K562 (cell line): Measurements from ENCODE around the gene NTRK1. TPM values are rescaled to one million over a fixed set of nuclear protein-coding genes. Genes with fewer than 3 reads are reported as not detected.

Source experiments
- COPS2 ChIP-seq: fragments of 450-650 bp; conservative IDR thresholded peaks from 2 replicates; pipeline ENCODE4 v1.6.1; 2016; ENCODE audit warnings: mild to moderate bottlenecking, moderate library complexity
- DNMT1 ChIP-seq: fragments of 450-650 bp; IDR thresholded peaks from 2 replicates; pipeline ENCODE4 v1.6.1; 2016; ENCODE audit warnings: antibody characterized with exemption, mild to moderate bottlenecking
- EGR1 ChIP-seq: fragments of 450-650 bp; conservative IDR thresholded peaks from 2 replicates; pipeline ENCODE4 v1.6.1; 2017; ENCODE audit warnings: mild to moderate bottlenecking
- ELF2 ChIP-seq: fragments of 250-450 bp; sonication (Bioruptor Pico); IDR thresholded peaks from 2 replicates; pipeline ENCODE4 v1.5.0; 2021; ENCODE audit warnings: mild to moderate bottlenecking
- FOXP1 ChIP-seq: sonication (generic); formaldehyde crosslinking; IDR thresholded peaks from 2 replicates; pipeline ENCODE4 v1.8.0; 2022; ENCODE audit warnings: mild to moderate bottlenecking, missing genetic modification reagents
- MYBL2 ChIP-seq, 2 experiments: fragments of 450-650 bp in 1 of 2; sonication (generic) in 1 of 2; formaldehyde crosslinking in 1 of 2; IDR thresholded peaks; 2 replicates each; pipeline versions ENCODE4 v1.6.1 to v1.8.1; 2017 to 2022; ENCODE audit warnings: borderline replicate concordance in 1 of 2, inconsistent platforms in 1 of 2, low read depth in 1 of 2, mild to moderate bottlenecking in 1 of 2, missing genetic modification reagents in 1 of 2, moderate library complexity in 1 of 2
- MYNN ChIP-seq, 2 experiments: sonication (generic); formaldehyde crosslinking in 1 of 2; IDR thresholded peaks; 2 replicates each; pipeline versions ENCODE4 v1.5.0 to v1.6.1; 2016 to 2020; ENCODE audit warnings: antibody characterized with exemption in 1 of 2, missing genetic modification reagents in 1 of 2
- NCOA4 ChIP-seq: fragments of 450-650 bp; IDR thresholded peaks from 2 replicates; pipeline ENCODE4 v1.6.1; 2018; ENCODE audit warnings: mild to moderate bottlenecking; ENCODE audit not compliant: partially characterized antibody
- NFIC ChIP-seq: fragments of 450-650 bp; IDR thresholded peaks from 2 replicates; pipeline ENCODE4 v1.6.1; 2017; ENCODE audit warnings: mild to moderate bottlenecking, inconsistent platforms
- RBM15 ChIP-seq: fragments of 200-400 bp; formaldehyde crosslinking; IDR thresholded peaks from 2 replicates; pipeline ENCODE4 v1.6.1; 2018; ENCODE audit warnings: mild to moderate bottlenecking, low read length, moderate library complexity; ENCODE audit not compliant: insufficient read depth
- ZBED1 ChIP-seq: IDR thresholded peaks from 2 replicates; pipeline ENCODE4 v1.6.1; 2014
- ZNF444 ChIP-seq: fragments of 250-450 bp; sonication (Bioruptor Pico); IDR thresholded peaks from 2 replicates; pipeline ENCODE4 v1.4.0; 2020; ENCODE audit warnings: mild to moderate bottlenecking, moderate library complexity
- ZNF589 ChIP-seq: fragments of 200-800 bp; sonication (Bioruptor generic); IDR thresholded peaks from 2 replicates; pipeline ENCODE4 v1.6.1; 2016; ENCODE audit warnings: low read depth, missing genetic modification characterization, missing compliant biosample characterization
- polyA plus RNA-seq, 8 experiments: library from polyadenylated mRNA; depleted of rRNA in 4 of 8; stranded (reverse) in 5 of 8; unstranded in 3 of 8; fragments of >200 nt; fragmentation: Nextera tagmentation in 2 of 8; fragmentation: Illumina TruSeq in 1 of 8; extraction: Ambion mirVana in 2 of 8; extraction: Trizol in 1 of 8; gene quantifications; 2 replicates each; pipeline versions ENCODE4 v1.2.1 to v1.2.3, GENCODE V29; 2011 to 2014; ENCODE audit warnings: inconsistent platforms in 1 of 8, missing spikeins in 1 of 8
- total RNA-seq, 7 experiments: library from RNA; depleted of rRNA in 6 of 7; stranded (reverse); fragments of >200 nt in 6 of 7; fragmentation: Illumina TruSeq in 2 of 7; extraction: Trizol in 2 of 7; gene quantifications; 2 replicates each; pipeline versions ENCODE4 v1.2.1 to v1.2.3, GENCODE V29; 2011 to 2021; ENCODE audit warnings: low replicate concordance in 1 of 7
- TF ChIP-seq, protein P1 (sequence below), 2 experiments: fragments of 450-650 bp; formaldehyde crosslinking in 1 of 2; IDR thresholded peaks; 2 replicates each; pipeline versions ENCODE4 v1.4.0 to v1.6.1; 2014 to 2020; ENCODE audit warnings: mild to moderate bottlenecking in 2 of 2, borderline replicate concordance in 1 of 2, low read depth in 1 of 2
- TF ChIP-seq, protein P2 (sequence below): fragments of 450-650 bp; IDR thresholded peaks from one replicate; pipeline ENCODE4 v1.6.1; 2018; ENCODE audit warnings: mild to moderate bottlenecking, moderate library complexity; ENCODE audit not compliant: partially characterized antibody
- TF ChIP-seq, protein P3 (sequence below): fragments of 250-450 bp; sonication (Bioruptor Pico); IDR thresholded peaks from 2 replicates; pipeline ENCODE4 v1.5.0; 2021

NTRK1 gene
- total and polyA plus RNA-seq, 9 of the 15 experiments (the other 6 are each of a cell fraction or from before 2014, with no cell fraction given) = 0.46 to 30.0 (median 7.9) TPM

GRCh38 chr1:156860628-156861423 is at the start of gene NTRK1 (continued):
- no peak for TF ChIP-seq ELF2 (CRISPR knock-in tag)
- no peak for TF ChIP-seq NCOA4
- TF ChIP-seq, protein P1, sequence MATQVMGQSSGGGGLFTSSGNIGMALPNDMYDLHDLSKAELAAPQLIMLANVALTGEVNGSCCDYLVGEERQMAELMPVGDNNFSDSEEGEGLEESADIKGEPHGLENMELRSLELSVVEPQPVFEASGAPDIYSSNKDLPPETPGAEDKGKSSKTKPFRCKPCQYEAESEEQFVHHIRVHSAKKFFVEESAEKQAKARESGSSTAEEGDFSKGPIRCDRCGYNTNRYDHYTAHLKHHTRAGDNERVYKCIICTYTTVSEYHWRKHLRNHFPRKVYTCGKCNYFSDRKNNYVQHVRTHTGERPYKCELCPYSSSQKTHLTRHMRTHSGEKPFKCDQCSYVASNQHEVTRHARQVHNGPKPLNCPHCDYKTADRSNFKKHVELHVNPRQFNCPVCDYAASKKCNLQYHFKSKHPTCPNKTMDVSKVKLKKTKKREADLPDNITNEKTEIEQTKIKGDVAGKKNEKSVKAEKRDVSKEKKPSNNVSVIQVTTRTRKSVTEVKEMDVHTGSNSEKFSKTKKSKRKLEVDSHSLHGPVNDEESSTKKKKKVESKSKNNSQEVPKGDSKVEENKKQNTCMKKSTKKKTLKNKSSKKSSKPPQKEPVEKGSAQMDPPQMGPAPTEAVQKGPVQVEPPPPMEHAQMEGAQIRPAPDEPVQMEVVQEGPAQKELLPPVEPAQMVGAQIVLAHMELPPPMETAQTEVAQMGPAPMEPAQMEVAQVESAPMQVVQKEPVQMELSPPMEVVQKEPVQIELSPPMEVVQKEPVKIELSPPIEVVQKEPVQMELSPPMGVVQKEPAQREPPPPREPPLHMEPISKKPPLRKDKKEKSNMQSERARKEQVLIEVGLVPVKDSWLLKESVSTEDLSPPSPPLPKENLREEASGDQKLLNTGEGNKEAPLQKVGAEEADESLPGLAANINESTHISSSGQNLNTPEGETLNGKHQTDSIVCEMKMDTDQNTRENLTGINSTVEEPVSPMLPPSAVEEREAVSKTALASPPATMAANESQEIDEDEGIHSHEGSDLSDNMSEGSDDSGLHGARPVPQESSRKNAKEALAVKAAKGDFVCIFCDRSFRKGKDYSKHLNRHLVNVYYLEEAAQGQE (IDR thresholded peaks at IDR 0.05; ENCODE audit: borderline replicate concordance) = no peak
- TF ChIP-seq, protein P1 (CRISPR knock-in tag; IDR thresholded peaks at IDR 0.05; ENCODE audit: low read depth) = no peak
- TF ChIP-seq ZBED1 = no peak
- 0 out of 2 replicates have a peak, but pooled peaks have one; percentile 13 for TF ChIP-seq ZNF589 (CRISPR knock-in tag)
- TF ChIP-seq FOXP1 (CRISPR knock-in tag) = peak; percentile 60; the same call in 1 of the 2 replicates
- TF ChIP-seq, protein P2, sequence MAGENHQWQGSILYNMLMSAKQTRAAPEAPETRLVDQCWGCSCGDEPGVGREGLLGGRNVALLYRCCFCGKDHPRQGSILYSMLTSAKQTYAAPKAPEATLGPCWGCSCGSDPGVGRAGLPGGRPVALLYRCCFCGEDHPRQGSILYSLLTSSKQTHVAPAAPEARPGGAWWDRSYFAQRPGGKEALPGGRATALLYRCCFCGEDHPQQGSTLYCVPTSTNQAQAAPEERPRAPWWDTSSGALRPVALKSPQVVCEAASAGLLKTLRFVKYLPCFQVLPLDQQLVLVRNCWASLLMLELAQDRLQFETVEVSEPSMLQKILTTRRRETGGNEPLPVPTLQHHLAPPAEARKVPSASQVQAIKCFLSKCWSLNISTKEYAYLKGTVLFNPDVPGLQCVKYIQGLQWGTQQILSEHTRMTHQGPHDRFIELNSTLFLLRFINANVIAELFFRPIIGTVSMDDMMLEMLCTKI = no peak
- TF ChIP-seq DNMT1 = no peak
- TF ChIP-seq ZNF444 = no peak
- no peak for TF ChIP-seq COPS2
- peak; percentile 29; the same call in 1 of the 2 replicates for TF ChIP-seq EGR1
- TF ChIP-seq NFIC = no peak
- TF ChIP-seq, protein P3, sequence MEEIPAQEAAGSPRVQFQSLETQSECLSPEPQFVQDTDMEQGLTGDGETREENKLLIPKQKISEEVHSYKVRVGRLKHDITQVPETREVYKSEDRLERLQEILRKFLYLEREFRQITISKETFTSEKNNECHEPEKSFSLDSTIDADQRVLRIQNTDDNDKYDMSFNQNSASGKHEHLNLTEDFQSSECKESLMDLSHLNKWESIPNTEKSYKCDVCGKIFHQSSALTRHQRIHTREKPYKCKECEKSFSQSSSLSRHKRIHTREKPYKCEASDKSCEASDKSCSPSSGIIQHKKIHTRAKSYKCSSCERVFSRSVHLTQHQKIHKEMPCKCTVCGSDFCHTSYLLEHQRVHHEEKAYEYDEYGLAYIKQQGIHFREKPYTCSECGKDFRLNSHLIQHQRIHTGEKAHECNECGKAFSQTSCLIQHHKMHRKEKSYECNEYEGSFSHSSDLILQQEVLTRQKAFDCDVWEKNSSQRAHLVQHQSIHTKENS (CRISPR knock-in tag) = no peak
- no peak for TF ChIP-seq MYNN (IDR thresholded peaks at IDR 0.05)
- no peak for TF ChIP-seq MYNN (CRISPR knock-in tag; IDR thresholded peaks at IDR 0.05)
- TF ChIP-seq RBM15 = no peak
- TF ChIP-seq MYBL2 (IDR thresholded peaks at IDR 0.05; ENCODE audit: low read depth) = no peak
- TF ChIP-seq MYBL2 (CRISPR knock-in tag; IDR thresholded peaks at IDR 0.05; ENCODE audit: borderline replicate concordance) = no peak
